RCC 7860 (cell line): ENCODE data around the gene NLGN1.

ENCODE experiments used
- DNase-seq: peaks from one replicate; pipeline ENCODE4 v3.0.0-alpha.2; 2015; ENCODE audit warnings: low spot score
- FAIRE-seq: peaks from 2 replicates; lab custom pipeline; 2012; peaks lifted over from hg19 to GRCh38; lab: Jason Lieb, UNC

NLGN1 gene

DNA sequence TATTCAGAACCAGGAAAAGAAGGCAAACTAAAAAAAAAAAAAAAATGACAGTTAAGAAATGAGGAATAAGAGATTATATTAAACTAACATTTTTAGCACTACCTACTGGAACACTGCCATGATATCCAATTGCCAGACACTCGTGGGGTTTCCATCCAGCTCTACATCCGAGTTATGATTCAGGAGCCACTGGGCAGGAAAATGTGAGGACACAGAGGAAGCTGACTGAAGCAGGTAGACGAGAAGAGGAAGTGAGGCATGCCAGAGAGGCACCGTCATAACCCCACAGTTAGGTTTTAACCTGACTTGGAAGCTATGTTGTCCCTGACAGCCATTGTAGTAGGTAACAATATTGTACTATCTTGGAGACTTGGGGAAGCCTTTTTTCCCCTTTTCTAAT is 495.0 kb downstream of the NLGN1 start:
- DNase-seq (peak; percentile 93), FAIRE-seq (peak; percentile 95)

- FAIRE-seq = no peak
- DNase-seq = peak; percentile 87
Measured at GRCh38 chr3:173893066-173893465, 495.5 kb downstream of the NLGN1 start.

GRCh38 chr3:173893835-173894234 is 496.3 kb downstream of the NLGN1 start:
- DNase-seq (no peak), FAIRE-seq (no peak)

GRCh38 chr3:173897631-173898030 is 500.1 kb downstream of the NLGN1 start:
- DNase-seq = no peak
- FAIRE-seq = no peak

DNA sequence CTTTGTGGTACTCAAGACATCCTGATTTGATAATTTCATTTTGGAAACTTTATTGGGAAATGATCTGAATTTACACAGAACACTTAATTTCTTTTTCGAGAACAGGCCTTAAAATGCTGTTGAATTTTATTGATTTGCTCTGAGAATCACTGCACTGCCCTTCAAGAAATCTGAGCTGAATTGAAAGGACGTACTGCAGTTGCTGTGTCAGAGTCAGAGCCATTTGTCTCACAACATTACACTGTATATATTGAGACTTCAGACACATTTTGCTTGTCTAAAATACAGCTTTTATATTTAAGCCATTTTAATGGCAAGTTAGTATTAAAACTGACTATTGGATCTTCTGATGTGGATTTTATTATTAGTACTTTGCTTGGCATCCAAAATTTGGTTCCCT is 504.1 kb downstream of the NLGN1 start:
- DNase-seq (no peak), FAIRE-seq (no peak)

DNA sequence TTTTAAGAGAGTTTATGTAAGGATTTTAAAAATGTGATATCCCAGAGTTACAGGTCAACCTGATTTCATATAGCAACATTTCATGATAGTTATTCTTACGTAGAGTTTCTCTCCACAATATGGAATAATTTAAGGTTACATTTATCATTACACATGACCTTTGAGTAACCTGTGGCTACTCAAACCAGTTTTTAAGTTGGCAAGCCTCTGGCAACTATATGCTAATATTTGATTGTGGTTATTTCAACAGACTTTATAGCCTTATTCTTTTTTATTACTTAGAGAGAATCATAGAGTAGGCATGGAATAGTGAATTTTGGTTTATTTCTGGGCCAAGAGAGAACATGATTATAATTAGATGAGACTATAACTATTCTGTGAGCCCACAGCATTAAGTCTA is 504.9 kb downstream of the NLGN1 start:
- DNase-seq (no peak), FAIRE-seq (no peak)

DNA sequence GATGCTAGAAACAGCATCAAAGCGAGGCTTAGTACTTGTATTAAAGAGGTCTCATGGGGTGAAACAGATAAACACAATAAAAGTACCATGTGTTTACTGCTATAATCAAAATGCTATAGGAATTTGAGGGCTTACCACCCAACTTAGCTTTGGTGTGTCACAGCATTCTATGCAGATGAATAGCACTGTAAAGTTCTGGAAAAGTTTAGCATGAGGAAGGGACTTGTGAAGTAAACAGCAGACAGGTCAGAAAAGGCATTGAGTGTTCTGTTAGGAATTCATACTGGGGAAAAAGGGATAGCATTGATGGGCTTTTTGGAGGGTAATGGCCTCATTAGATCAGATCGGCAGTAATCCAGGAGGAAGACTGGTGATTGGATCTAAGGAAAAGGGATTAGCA is 505.3 kb downstream of the NLGN1 start:
- FAIRE-seq = no peak

DNA sequence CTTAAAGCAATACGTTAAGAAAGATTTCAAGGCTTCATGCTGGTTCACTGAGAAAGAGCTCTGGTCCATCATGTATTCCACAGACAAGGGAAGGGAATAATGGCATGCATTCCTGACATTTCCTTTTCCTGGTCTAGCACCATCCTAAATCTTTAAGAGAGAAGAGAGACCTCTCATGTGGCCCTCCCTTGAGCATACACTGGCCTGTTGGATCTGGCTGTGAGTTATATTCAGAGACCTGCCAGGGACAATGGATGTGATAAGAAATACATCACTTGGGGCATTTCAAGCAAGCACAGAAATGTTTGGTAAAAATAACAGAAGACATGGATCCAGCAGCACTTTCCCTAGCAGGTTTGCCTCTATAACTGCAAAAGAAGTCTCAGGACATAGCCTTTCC is 507.8 kb downstream of the NLGN1 start:
- DNase-seq = no peak
- no peak for FAIRE-seq

More for the DNA sequence above, 505.3 kb downstream of the NLGN1 start:
- DNase-seq = no peak

DNA sequence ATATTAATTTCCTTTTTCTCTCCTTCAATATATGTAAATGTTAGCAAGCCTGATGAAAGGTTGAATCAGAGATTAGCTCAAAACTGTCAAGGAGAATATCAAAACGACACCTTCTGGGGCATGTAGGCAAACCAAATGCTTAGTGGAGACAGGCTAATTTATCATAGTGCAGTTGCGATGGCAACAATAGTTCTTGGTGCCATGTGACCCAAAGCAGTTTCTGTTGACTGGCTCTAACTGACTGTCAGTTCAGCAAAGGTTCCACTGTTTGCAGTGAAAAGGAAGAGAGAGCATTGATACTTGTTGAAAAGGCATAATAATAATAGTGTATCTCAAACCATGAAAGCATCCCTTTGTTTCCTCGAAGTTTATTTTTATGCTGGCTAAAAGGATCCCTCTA is 513.9 kb downstream of the NLGN1 start:
- no peak for DNase-seq
- no peak for FAIRE-seq

GRCh38 chr3:173912126-173912525 is 514.6 kb downstream of the NLGN1 start:
- FAIRE-seq = no peak
- no peak for DNase-seq

DNA sequence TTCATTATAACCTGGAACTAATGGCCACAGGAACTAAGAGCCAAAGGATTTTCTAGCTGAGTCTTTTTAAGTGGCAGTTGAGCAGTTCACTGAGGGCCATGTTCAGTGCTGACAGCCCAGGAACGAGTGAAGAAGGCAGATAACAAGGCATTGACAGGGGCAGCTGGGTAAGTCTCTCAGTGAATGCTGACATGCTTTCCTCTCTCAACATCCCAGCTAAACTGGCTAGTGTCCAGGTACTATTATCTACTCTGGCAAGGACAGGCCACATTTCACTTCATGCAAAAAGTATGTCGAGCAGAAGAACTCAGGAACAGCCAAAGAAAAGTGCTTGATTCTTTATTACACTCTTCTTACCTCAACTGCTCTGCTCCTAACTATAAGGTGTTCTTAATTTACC is 515.9 kb downstream of the NLGN1 start:
- no peak for FAIRE-seq
- no peak for DNase-seq

DNA sequence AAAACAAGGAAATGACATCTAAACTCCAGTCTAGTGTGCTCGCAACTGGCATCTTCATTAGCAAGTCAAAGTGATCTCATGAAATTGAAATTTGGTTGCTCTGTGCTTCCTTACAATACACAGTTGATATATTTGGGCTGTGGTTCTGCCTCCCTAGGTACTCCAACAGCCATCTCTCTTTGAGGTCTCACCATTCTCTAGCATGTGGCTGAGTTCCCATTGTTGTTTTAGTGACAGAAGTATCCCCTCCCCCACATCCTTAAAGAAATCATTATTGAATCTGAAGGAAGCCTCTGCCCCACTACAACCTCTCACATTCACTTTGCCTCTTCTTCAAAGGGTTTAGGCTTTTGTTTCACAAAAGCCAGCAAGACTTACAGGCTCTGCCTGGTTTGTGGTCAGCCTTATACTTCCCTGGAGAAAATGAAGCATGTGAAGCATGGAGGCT is 516.5 kb downstream of the NLGN1 start:
- FAIRE-seq (no peak), DNase-seq (no peak)

DNA sequence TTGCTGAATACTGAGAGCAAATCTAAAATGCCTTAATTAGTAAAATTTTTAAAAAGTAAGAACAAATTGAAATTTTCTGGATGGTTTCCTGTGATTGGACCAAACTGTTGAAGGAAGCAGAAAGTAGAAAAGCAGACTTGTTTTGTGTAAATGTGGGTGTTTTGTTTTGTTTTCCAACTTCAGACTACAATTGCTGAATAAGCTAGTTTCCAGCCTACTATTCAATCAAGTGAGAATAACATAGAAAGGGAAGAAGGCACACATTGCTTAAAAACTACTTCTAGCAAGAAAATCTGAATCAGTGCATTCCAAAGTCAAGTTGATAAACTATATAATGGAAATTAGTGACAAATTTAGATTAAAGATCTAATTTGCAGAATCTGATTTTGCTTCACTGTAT is 519.3 kb downstream of the NLGN1 start:
- DNase-seq = no peak
- FAIRE-seq = no peak

- FAIRE-seq = no peak
Measured at GRCh38 chr3:173920386-173920785, 522.8 kb downstream of the NLGN1 start.

DNA sequence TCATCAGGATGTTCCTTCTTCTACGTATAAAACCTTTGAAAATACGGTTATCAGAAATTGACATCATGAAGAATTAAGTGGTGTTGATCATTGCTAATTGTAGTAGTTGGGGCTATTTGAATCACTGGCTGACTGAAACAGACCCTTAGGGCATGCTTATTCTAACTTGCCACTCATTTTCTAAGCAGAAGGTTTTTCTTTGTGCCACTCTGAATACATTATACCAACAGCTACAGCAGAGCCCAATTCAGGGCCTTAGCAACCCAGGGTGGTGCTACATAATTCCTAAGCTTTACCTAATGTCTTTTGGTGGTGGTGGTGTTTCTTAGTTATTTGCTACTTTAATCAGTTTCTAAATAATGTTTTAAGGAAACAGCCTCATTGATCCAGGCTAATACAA is 524.2 kb downstream of the NLGN1 start:
- DNase-seq (no peak), FAIRE-seq (no peak)

More at GRCh38 chr3:173920386-173920785, 522.8 kb downstream of the NLGN1 start:
- peak; percentile 16 for DNase-seq

DNA sequence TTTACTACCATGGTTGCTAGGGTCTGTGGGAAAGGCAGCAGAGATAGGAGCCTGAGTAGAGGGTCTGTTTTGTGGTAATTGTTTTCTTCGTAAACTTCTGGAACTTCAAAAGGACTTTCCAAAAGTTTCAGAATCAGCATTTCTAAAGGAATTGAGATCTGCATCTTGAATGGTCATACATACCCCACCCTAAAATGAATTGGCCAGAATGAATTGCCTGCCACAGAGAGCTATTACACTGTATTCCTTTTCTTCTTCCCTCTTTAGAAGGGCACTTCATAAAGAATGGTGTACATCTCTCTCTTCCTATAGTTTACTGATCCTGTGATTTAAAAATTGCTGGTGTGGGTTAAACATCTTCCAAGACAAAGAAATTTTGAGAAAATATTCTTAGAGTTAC is 525.7 kb downstream of the NLGN1 start:
- FAIRE-seq (no peak), DNase-seq (no peak)

- no peak for DNase-seq
- no peak for FAIRE-seq
Measured at GRCh38 chr3:173930251-173930650, 532.7 kb downstream of the NLGN1 start.

DNA sequence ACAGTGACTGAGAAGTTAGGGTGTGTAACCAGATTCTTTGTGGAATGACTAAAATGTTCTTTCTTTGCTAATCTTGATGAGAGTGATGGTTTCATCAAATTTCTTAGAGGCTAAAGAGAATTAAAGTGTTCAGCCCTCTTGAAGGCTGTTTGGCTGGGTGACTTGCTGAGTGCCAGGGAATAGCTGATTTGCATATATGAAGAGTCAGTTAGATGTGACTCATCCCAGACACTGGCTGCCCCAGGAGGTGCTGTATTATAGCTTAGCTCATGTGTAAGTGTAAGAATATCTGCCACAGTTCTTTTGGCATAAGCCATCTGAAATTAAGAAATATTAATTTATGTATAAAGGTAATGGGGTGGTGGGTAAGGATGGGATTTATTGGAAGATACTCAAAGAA is 535.1 kb downstream of the NLGN1 start:
- peak; percentile 39 for FAIRE-seq
- peak; percentile 47 for DNase-seq

DNA sequence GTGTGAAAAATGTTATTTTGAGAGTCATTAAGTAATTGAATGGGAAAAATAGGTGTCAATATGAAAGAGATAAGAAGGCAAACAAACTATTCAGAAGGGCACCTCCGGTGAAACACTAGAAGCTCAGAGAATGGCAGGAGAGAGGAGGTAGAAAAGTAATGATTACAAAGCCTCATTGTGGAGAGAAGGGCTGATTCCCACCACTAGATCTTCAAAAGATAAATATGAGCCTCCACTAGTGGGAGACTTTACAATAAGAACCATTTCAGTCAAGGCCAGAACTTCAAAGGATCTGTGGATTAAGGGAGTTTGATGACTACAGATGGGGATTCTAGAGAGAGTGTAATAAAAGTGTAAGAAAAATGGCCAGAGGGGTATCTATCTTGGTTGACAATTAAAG is 535.6 kb downstream of the NLGN1 start:
- DNase-seq = no peak
- FAIRE-seq = no peak

- FAIRE-seq (no peak), DNase-seq (no peak)
Measured at GRCh38 chr3:173936316-173936715, 538.8 kb downstream of the NLGN1 start.

DNA sequence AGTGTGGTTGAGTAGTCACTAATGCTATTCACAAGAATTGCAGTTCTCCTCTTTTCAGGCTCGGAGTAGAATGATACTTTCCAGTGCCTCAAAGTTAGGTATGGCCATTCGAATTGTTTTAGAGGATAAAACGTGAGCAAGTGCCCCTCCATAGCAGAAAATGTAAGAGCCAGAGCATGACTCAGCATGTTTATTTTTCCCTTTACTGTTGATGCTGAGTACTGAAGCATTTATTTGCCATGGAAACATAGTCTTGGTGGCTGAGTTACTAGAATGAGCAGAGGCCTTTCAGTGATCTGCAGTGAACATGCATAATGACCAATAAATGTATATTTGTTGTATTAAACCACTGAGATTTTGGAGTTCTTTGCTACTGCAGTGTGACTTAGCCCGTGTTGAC is 540.6 kb downstream of the NLGN1 start:
- DNase-seq = peak; percentile 49
- no peak for FAIRE-seq

GRCh38 chr3:173938616-173939015 is 541.1 kb downstream of the NLGN1 start:
- FAIRE-seq = no peak
- DNase-seq = no peak

- DNase-seq = no peak
- no peak for FAIRE-seq
Measured at GRCh38 chr3:173939331-173939730, 541.8 kb downstream of the NLGN1 start.

GRCh38 chr3:173943264-173943663 is 545.7 kb downstream of the NLGN1 start:
- DNase-seq (no peak), FAIRE-seq (no peak)
